GM21423 (cell line): ENCODE results near the gene COL11A2.

Source experiments
- ATAC-seq: cut with Tn5 transposase; IDR thresholded peaks from one replicate; pipeline ENCODE4 v1.9.1; 2021; ENCODE audit warnings: mild to moderate bottlenecking, moderate library complexity; ENCODE audit not compliant: unreplicated experiment

Gene COL11A2

DNA sequence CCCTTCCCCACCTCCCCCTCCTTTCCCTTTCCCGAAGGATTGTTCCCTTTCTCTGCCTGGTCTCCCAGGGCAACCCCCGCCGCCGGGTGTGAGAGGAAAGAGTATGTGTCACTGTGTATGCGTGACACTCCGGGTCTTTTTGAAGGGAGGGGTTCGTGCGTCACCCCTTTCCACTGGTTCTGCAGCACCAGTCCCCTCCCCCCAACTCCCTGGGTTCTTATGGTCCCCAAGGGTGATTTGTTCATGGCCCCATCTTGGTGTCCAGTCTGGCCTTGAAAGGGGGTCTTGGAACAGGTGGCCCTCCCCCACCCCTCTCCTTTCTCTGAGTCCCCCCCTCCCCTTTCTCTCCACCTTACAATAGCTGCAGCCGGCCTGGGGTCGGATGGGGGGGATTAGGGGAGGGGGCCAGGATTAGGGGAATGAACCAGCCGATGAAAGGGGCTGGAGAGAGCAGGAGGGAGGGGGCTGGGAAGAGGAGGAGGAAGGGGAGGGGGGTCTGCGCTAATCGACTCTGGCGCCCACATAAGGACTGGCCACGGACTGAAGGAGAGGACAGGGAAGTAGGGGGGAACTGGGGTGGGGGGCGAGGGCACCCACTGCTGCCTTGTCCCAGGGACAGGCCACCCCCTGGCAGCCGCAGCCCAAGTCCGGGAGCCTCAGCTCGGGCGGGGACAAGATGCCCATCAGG, 14.7 kb upstream of the COL11A2 start:
- ATAC-seq, result no peak

DNA sequence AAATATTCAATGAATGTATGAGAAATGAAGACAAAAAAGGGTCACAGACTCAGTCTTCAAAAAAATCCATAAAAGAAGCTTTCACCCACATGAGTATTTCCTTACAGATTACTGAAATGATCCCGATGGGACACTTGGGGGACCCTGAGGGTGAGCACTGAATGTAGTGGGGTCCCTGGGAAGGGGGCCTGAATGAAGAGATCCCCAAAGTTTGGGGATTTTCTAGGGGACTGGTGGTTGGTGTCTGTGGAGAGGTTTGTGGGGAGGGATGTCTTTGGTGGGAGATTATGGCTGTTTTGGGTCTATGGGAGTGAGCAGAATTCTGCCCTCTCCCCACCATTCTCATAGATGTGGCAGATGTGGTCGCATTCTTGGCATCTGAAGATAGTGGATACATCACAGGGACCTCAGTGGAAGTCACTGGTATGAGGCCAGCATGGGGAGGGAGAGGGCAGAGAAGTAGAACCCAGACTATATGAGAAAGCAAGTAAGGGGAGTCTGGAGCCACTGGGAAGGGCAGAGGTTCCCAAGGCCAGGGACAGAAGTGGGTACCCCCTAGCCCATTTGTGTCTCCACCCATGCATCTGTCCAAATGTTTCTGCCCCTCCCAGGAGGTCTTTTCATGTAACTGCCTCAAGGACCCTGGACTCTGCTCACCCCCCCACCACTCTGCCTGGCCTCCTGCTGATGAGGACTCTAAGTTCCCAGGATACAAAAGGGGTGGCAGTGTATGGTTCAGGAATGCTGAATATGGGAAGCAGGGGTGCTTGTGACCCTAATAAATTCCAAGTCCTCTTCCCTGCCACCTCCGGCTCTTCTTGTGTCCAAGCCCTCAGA, 14.0 kb upstream of the COL11A2 start:
- no peak for ATAC-seq

DNA sequence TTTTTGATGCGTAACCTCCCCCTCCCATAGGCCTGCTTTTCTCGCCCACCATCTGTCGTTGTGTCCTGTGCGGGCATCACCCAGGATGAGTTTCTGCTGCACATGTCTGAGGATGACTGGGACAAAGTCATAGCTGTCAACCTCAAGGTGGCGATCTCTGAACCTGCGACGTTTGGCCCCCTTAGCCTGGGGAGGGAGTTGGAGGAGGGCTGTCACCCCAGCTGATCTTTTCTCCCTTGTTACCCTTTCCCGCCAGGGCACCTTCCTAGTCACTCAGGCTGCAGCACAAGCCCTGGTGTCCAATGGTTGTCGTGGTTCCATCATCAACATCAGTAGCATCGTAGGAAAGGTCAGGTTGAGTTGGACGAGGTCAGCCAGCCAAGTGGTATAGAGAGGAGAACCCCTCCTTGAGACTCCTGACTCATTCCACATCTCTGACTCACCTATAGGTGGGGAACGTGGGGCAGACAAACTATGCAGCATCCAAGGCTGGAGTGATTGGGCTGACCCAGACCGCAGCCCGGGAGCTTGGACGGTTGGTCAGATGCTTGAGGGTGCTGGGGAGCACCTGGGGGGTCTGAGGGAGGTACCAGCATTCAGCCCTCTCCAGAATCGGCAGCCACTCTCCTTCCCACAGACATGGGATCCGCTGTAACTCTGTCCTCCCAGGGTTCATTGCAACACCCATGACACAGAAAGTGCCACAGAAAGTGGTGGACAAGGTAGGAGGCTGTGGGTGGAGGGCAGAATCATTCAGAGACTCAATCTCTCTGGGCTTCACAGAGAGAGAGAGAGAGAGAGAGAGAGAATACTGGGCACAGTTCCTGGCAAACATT, 13.1 kb upstream of the COL11A2 start:
- no peak for ATAC-seq

DNA sequence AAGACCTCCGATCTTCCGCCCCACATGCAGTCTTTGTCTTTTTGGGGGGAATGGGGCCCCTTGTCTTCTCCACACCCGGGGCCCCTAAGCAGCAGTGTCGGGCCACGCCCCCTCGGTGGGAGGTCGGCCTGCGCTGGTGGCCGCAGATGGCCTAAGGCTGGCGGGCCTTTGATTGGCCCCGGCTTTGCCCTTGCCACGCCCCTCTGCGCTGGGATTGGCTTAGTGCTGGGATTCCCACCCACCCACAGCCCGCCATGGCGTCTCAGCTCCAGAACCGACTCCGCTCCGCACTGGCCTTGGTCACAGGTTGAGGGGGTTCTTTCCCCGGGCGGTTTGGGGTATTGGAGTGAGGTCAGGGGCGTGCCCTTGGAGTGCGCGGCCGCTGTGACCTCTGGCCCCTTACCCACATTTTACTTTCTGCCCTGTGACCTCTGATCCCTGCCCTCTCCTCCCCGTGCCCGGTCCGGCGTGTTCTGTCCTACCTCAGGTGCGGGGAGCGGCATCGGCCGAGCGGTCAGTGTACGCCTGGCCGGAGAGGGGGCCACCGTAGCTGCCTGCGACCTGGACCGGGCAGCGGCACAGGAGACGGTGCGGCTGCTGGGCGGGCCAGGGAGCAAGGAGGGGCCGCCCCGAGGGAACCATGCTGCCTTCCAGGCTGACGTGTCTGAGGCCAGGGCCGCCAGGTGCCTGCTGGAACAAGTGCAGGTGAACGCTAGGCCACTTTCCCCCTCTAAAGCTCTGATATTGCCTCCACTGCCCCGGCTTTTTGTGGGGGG, 12.3 kb upstream of the COL11A2 start, which contains the start of gene HSD17B8:
Gene HSD17B8 (plus strand): TSS at position 241 of the 776 bp plus-strand sequence. CDS start 14 bp downstream, at position 255.
- peak; percentile 41 for ATAC-seq

DNA sequence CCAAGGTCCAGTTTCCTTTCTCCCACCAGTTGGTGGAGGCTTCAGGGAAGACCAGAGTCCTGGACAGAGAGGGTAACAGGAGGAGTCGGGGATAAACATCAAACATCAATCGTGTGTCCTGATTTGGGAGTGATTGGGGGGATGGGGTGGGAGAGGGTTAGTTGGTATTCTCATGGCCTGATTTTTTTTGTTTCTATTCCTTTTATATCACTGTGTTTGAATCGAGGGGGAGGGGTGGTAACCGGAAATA, 11.8 kb upstream of the COL11A2 start:
- no peak for ATAC-seq

DNA sequence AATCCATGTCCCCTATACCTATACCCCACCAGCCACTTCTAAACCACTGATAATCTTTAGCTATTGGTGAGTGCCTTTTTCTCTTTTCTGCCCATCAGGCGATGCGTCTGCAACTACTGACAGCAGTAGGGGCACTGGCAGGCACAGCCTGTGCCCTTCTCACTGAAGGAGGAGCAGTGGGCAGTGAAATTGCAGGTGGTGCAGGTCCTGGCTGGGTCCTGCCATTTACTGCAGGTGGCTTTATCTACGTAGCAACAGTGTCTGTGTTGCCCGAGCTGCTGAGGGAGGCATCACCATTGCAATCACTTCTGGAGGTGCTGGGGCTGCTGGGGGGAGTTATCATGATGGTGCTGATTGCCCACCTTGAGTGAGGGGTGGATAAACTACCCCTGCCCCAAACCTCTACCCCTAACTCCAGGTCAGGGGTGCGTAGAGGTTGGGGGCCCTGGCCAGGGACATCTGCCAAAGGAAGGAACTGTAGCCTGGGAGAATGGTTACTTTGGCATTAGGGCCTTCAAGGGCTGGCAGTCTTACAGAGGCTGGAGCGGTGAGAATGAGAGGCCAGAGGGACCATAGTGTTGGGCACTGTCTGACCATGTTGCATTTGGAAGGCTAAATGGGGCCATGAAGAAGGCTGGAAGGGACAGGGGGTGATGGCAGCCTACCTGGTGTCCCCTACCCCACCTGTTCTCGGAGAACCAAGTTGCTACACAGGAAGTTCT, 11.3 kb upstream of the COL11A2 start:
- no peak for ATAC-seq

DNA sequence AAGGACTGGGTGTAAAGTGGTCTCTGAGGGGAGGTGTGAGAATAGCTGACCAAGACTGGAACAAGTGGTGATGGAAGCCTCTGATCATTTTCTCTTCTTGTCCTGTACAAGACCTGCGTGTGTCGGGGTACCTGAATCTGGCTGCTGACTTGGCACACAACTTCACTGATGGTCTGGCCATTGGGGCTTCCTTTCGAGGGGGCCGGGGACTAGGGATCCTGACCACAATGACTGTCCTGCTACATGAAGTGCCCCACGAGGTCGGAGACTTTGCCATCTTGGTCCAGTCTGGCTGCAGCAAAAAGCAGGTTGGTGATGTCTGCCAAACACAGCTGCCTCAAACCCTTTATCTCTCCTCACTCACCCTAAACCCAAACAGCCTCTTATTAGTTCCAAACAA, 10.5 kb upstream of the COL11A2 start:
- no peak for ATAC-seq

DNA sequence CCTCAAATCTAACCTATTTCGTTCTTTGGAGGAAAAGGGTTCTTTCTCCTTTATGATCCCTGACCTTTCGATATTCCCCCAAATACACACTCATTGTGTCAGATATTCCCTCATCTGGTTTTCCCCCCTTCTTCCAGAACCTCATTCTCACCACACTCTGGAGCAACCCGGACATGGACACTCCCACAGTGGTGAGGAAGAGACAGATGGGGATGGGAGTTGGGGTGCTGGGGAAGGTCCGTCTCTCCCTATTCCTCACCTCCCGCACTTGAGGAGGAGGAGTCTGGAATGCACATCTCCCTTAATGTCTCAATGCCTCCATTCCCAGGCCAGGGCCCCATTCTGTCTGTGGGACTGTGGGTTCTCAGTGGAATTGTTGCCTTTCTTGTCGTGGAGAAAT, 9.7 kb upstream of the COL11A2 start:
- ATAC-seq, result no peak

DNA sequence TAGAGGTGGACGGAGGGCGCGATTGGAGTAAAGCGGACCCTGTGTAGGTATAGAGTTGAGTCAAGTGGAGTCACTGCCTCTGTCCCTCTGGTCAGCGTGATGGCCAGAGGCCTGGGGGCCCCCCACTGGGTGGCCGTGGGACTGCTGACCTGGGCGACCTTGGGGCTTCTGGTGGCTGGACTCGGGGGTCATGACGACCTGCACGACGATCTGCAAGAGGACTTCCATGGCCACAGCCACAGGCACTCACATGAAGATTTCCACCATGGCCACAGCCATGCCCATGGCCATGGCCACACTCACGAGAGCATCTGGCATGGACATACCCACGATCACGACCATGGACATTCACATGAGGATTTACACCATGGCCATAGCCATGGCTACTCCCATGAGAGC, 8.9 kb upstream of the COL11A2 start:
- peak; percentile 2 for ATAC-seq

DNA sequence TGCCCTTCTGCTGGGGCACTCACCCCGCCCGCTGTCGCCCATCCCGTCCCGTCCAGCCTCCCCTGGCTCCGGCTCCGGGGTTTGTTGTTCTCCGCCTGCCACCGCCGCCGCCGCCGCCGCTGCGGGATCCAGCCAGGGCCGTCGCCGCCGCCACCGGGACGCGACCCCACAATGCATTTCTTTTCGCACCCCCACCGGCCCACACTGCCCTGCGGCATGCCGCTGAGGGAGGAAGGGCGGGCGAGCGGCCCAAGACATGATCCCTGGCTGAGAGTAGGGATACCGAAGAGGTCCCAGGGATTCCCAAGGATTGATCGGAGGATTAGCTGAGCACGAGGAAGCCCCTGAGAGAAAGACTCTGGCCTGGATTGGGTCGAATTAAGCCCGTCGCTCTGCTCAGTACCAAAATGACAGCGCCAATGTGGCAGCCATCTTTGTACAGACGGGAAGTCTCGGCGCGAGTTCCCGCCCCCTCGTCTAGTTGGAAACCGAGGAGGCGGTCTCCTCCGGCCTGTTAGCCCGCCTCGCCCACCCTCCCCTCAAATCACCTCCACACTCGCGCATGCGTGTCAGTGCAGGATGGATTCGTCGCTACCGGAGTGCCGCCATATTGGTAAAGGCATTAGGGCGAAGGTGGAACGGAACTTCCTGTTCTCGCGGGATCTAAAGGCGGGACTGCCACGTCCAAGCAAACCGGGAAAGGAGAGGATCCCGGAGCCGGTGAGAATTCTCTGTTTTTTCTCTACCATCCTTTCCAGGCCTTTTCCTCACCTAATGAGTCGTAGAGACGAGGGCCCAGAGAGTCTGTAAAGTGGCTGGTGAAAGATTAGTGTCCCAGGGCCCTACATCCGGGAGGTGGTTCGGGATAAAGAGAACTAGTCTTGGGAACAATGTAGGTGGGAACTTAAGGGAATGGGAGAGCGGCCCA, 8.2 kb upstream of the COL11A2 start, which contains the start of the genes RXRB and SLC39A7:
Gene RXRB (minus strand): TSS at position 447 of the 928 bp plus-strand sequence. CDS start 189 bp downstream, at position 258.
Gene SLC39A7 (plus strand): TSS at position 649 of the 928 bp plus-strand sequence. CDS start 379 bp downstream, outside the sequence.
- peak; percentile 59 for ATAC-seq

DNA sequence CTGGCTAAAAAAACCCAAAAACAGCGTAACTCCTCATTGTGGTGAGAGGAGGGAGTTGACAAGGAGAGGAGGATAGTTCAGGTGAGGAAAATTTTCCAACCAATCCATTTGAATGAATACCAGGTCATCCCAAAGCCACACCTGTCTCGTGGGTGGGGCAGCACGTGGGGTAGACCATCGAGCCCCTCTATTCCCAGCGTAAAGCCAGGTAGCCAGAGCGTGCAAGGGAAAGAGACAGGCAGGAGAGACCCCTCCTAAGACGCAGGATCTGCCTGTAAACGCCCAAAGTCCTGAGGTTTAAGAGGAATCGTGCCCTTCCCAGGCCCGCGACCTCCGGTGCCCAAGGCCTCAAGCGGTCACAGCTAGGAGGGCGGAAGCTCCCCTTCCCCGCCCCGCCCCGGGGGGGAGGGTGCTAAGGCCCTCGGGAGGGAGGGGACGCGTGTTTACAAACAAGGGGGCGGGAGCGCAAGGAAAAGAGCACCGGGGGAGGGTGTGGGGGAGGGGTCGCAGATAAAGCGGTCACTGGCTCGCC, 7.5 kb upstream of the COL11A2 start:
- peak; percentile 25 for ATAC-seq

DNA sequence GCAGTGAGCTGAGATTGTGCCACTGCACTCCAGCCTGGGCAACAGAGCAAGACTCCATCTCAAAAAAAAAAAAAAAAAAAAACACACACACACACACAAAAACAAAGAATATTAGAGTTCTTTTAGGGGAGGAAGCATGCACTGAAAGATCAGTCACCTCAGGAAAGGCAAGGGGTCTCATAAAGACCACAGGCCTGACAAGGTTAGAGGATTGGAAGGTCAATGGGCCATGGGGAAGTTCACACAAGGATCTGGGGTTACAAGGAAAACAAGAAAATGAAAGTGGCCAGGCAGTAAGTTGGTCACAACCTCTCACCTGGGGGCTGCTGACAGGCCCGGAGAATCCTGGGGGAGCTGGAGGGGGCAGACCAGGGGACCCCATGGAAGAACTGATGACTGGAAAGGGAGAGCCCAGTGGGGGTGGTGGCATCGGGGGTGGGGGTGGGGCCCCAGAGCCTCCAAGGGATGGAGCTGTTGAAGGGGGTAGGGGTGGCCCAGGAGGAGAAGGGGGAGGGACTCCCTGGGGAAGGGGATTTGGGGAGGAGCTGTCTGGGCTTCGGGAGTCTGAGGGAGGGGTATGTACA, 6.7 kb upstream of the COL11A2 start:
- ATAC-seq, result no peak

DNA sequence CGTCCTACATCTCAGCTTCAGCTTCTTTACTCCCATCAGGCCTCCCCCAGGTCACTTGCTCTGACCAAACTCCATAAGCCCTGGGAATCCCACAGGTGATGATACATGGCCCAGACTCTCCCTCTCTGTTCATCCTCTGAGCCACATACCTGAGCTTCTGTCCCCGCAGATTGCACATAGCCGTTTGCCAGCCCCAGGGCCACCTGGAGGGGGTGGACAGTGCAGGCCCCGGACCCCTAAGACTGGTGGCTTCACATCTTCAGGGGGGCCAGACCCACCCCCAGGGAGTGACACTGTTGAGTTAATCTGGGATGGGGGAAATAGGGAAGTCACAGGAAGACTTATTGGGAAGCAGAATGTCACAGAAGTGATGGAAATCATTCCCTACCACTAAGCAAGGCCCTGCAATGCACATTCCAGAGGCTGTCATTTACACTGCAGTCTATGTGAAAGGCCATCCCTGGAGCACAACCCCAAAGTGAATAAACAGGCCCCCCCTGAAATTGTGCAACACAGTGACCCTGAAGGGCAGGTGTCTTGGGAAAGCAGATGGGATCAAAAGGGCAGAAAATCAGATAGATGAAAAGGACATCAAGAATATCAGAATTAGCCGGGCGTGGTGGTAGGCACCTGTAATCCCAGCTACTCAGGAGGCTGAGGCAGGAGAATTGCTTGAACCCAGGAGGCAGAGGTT, 6.0 kb upstream of the COL11A2 start:
- ATAC-seq, result no peak

DNA sequence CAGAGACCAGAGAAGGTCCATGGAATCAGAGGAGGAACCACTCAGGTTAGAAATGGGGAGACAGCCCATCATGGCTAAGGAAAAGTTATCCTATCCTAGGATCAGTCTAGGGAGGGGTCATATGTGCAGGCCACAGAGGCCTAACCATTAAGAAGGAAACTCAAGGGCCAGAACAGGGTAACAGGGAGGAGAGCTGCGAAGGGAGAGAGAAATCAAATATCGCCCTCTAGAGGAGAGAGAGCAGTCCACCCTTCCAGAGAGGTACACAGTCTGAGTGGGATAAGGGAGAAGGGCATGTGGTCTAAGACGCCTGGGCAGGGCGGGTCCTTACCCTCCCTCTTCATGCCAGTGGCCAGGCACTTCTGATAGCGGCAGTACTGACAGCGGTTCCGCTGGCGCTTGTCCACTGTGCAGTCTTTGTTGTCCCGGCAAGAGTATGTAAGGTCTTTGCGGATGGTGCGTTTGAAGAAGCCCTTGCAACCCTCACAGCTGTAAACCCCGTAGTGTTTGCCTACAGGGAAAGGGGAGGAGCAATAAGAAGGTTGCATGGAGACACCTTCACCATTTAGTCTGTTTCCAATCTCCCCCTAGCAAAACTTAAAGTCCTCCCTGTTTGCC, 5.3 kb upstream of the COL11A2 start:
- no peak for ATAC-seq

DNA sequence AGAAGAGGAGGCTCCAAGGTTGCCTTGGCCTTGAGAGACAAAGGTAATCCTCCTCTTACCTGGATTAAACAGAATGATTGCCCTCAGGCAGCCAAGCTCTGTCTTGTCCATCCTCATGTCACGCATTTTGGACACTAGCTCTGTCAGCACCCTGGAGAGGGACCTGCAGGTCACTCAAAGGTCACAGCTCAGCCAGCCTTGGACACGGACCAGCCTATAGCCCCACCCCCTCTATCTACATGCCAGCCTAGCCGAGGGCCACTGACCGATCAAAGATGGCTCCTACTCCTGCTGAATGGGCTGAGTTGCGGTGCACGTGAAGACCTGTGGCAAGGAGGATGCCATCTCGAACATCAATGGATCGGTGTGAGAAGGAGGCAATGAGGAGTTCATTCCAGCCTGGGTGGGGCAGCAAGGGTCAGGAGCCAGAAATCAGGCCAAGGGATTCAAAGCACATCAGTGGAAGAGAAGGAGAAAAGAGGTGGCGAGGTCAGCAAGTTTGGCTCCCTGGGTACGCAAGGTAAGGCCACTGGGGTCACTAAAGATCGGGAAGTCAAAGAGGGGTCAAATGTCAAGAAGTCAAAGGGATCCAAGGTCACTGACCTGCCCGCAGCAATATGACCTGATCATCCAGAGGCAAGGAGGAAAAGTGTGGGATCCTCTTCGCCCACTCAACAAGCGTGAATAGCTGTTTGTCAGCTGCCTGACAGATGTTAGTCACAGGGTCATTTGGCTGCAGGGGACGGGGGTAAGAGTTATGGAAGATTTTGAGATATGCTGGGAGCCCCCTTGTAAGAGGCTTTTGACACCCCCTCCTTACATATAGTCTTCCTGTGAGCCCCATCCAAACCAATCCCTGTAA, 3.3 kb upstream of the COL11A2 start:
- ATAC-seq, result no peak

DNA sequence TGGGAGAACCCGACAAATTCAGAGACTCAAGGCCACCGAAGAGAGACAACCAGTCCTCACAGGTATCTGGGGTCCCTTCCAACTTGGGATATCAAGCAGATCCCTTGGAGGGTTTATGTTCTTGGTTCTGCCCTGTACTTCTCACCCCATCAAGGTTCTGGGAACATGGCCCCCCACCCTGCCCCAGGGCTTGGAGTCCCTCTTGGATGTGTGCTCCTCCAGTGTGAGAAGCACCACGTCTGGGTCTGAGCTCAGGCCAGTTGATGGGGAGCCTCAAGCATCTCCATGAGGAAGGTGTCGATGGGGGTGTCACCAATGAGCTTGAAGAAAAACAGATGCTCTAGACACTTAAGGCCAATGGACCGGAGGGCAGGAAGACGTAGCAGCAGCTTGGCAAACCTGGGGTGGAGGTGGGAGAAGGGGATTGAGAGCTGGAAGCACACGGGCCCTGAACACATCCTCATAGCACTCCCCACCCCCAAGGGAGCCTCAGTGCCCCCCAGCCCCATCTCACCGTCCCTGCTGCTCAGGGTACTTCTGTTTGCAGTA, 2.2 kb upstream of the COL11A2 start:
- no peak for ATAC-seq
